Vagina (tissue), 2 donors: Measurements from ENCODE around the gene CCR9. TPM values are rescaled to one million over a fixed set of nuclear protein-coding genes. Genes with fewer than 3 reads are reported as not detected.

ENCODE experiments used
- DNase-seq, 2 donors: peaks; one replicate each; pipeline ENCODE4 v3.0.0-alpha.2; 2017; ENCODE audit errors: extremely low spot score in 2 of 2
- H3K27ac ChIP-seq: fragments of 200-600 bp; sonication (generic); one replicate; pipeline ENCODE4 v1.5.1; 2019
- H3K27me3 ChIP-seq: fragments of 200-600 bp; sonication (generic); one replicate; pipeline ENCODE4 v1.5.1; 2019
- H3K36me3 ChIP-seq, 2 donors: fragments of 200-600 bp; sonication (generic); one replicate each; pipeline ENCODE4 v1.5.1; 2017 to 2019
- H3K4me1 ChIP-seq: fragments of 200-600 bp; sonication (generic); one replicate; pipeline ENCODE4 v1.5.1; 2019
- H3K4me3 ChIP-seq, 2 donors: fragments of 200-600 bp; sonication (generic); 1 replicate in 1 of 2; 2 replicates in 1 of 2; pipeline ENCODE4 v1.5.1; 2016 to 2019
- H3K9me3 ChIP-seq: fragments of 200-600 bp; sonication (generic); one replicate; pipeline ENCODE4 v1.5.1; 2019
- POLR2A ChIP-seq, 2 donors: fragments of 450-650 bp; IDR thresholded peaks; one replicate each; pipeline ENCODE4 v1.6.1; 2017; ENCODE audit warnings: antibody characterized with exemption in 2 of 2, mild to moderate bottlenecking in 2 of 2, moderate library complexity in 2 of 2
- POLR2AphosphoS5 ChIP-seq, 2 donors: sonication (generic); formaldehyde crosslinking; IDR thresholded peaks; one replicate each; pipeline ENCODE4 v1.9.0; 2017; ENCODE audit warnings: antibody characterized with exemption in 2 of 2, mild to moderate bottlenecking in 2 of 2, low read depth in 1 of 2; ENCODE audit not compliant: insufficient read depth in 1 of 2
- intact Hi-C: fragments of 100-400 bp; cut with DNase I; formaldehyde crosslinking; loops from one replicate; pipeline ENCODE4 v1.15.1; 2023
- total RNA-seq: library from RNA; depleted of rRNA; stranded (reverse); fragments of >200 nt; gene quantifications from one replicate; pipeline ENCODE4 v1.2.3, GENCODE V29; 2016
- TF ChIP-seq, protein P1 (sequence below), 3 experiments: fragments of 450-650 bp in 2 of 3; fragments of 200-600 bp in 1 of 3; sonication (generic) in 1 of 3; IDR thresholded peaks; one replicate each; pipeline ENCODE4 v1.5.1; 2017 to 2019; ENCODE audit warnings: antibody characterized with exemption in 3 of 3, mild to moderate bottlenecking in 2 of 3, moderate library complexity in 2 of 3

CCR9 gene
- total RNA-seq, 1 donor from 2014 or later, result not detected

DNA sequence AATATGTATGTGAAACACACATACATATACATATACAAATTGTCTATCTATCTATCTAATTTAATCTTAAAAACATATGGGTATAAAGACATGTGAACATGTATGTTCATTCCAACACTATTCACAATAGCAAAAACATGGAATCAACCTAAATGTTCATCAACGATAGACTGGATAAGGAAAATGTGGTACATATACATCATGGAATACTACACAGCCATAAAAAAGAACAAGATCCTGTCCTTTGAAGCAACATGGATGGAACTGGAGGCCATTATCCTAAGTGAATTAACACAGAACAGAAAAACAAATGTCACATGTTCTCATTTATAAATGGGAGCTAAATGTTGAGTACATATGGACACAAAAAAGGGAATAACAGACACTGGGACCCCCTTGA is 5.8 kb downstream of the CCR9 start:
- no peaks in the 10 kb centered on the region for H3K36me3 ChIP-seq
- no peaks in the 10 kb centered on the region for H3K9me3 ChIP-seq
- no peaks in the 10 kb centered on the region for H3K27me3 ChIP-seq
- intact Hi-C loops, result no loop called here
- TF ChIP-seq POLR2AphosphoS5 (IDR thresholded peaks at IDR 0.05; ENCODE audit: insufficient read depth in 1 of 2, low read depth in 1 of 2) (no peak), POLR2A (IDR thresholded peaks at IDR 0.05) (no peak)
- TF ChIP-seq, protein P1, sequence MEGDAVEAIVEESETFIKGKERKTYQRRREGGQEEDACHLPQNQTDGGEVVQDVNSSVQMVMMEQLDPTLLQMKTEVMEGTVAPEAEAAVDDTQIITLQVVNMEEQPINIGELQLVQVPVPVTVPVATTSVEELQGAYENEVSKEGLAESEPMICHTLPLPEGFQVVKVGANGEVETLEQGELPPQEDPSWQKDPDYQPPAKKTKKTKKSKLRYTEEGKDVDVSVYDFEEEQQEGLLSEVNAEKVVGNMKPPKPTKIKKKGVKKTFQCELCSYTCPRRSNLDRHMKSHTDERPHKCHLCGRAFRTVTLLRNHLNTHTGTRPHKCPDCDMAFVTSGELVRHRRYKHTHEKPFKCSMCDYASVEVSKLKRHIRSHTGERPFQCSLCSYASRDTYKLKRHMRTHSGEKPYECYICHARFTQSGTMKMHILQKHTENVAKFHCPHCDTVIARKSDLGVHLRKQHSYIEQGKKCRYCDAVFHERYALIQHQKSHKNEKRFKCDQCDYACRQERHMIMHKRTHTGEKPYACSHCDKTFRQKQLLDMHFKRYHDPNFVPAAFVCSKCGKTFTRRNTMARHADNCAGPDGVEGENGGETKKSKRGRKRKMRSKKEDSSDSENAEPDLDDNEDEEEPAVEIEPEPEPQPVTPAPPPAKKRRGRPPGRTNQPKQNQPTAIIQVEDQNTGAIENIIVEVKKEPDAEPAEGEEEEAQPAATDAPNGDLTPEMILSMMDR (IDR thresholded peaks at IDR 0.05), result no peak
- H3K27ac ChIP-seq, result no peak overlapping the region
- H3K4me1 ChIP-seq, result peaks cover 11% of the 10 kb centered on the region
- H3K4me3 ChIP-seq, result no peak overlapping the region
- no peak for DNase-seq

DNA sequence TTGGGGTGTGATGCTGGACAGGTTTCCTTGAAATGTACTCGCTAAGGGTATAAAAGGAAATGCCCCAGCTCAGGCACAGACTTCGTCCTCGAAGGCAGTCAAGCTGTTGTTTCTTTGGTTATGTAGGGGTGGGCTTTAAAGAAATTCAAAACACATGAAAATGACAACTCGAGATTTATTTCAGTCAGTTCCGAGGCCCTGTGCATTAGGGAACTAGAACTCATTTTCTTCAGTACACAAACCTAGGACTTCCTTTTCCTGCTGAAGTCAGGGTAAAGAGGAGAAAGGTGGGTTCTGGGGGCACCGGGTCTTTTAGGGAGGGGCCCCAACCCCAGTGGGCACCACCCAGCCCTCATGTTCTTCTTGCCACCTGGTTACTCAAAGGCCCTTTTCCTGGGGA is 7.7 kb downstream of the CCR9 start:
- Histone ChIP-seq H3K9me3 (no peaks in the 10 kb centered on the region), H3K4me1 (peaks cover 17% of the 10 kb centered on the region), H3K27ac (no peak overlapping the region), H3K27me3 (no peaks in the 10 kb centered on the region), H3K4me3 (no peak overlapping the region), H3K36me3 (no peaks in the 10 kb centered on the region)
- no peak for DNase-seq
- intact Hi-C loops, result no loop called here
- TF ChIP-seq, protein P1 (IDR thresholded peaks at IDR 0.05), result no peak
- TF ChIP-seq POLR2AphosphoS5 (IDR thresholded peaks at IDR 0.05; ENCODE audit: insufficient read depth in 1 of 2, low read depth in 1 of 2), result no peak
- no peak for TF ChIP-seq POLR2A (IDR thresholded peaks at IDR 0.05)

DNA sequence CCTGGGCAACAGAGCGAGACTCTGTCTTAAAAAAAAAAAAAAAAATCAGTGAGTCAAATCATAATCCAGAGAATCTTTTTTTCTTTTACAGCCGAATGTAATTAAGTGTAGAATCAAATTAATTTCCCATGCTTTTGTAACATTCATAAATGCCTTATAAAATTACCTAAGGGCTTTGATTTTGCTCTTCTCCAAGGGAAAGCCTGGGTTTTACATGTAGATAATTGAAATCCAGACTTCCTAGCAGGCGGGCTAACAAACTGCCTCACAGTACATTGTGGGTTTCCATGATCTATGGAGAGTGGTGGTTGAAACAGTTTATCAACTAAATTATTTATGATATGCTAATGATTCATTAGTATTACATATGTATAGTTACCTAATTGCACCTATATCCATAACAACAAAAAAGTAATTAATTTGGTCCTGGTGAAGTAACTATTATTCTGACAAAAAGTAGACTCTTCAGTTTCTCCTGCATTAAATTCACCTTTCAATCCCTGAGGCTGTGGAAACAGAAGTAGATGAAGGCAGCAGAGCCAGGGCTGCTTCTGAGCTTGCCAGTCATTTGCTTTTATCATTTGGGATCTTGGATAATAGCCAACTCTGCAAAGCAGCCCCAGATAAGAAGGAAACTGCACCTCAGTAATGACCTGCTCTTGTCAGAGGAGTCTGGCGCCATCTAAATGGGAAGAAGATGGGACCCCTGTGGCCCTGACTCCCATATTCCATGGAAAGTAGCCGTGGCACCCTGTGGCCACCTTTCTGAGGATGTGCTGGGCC is 9.5 kb downstream of the CCR9 start:
- H3K27ac ChIP-seq, result peak overlapping the region; percentile 62

DNA sequence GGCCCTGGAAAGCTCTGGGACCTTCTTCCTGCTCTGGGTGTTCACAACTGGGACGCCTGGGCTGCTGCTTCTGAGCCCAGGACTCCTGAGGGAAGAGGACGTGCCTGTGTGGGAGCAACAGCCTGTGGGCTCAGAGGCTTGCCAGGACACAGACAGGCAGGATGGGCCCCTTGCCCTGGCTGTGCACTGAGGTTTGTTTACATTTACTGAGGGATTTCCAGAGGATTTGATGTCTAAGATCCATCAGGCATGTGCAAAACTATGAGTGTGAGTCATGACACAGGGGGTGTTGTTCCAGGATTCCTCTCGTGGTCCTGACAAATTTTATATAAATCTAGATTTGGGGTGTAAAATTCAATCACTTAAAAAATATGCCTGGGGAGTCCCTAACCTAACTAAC is 10.6 kb downstream of the CCR9 start:
- Histone ChIP-seq H3K27ac (peak overlapping the region; percentile 62), H3K4me1 (peaks cover 17% of the 10 kb centered on the region), H3K27me3 (no peaks in the 10 kb centered on the region), H3K9me3 (no peaks in the 10 kb centered on the region), H3K36me3 (no peaks in the 10 kb centered on the region), H3K4me3 (no peak overlapping the region)
- DNase-seq, result no peak
- intact Hi-C loops, result no loop called here
- no peak for TF ChIP-seq POLR2A (IDR thresholded peaks at IDR 0.05)
- no peak for TF ChIP-seq POLR2AphosphoS5 (IDR thresholded peaks at IDR 0.05; ENCODE audit: insufficient read depth in 1 of 2, low read depth in 1 of 2)
- TF ChIP-seq, protein P1 (IDR thresholded peaks at IDR 0.05), result no peak

More for the DNA sequence above, 9.5 kb downstream of the CCR9 start:
- H3K4me3 ChIP-seq, result no peak overlapping the region
- no peaks in the 10 kb centered on the region for H3K27me3 ChIP-seq
- no peaks in the 10 kb centered on the region for H3K9me3 ChIP-seq
- DNase-seq, result no peak
- TF ChIP-seq, protein P1 (IDR thresholded peaks at IDR 0.05), result no peak
- TF ChIP-seq POLR2A (IDR thresholded peaks at IDR 0.05) (no peak), POLR2AphosphoS5 (IDR thresholded peaks at IDR 0.05; ENCODE audit: insufficient read depth in 1 of 2, low read depth in 1 of 2) (no peak)
- H3K4me1 ChIP-seq, result peaks cover 17% of the 10 kb centered on the region
- intact Hi-C loops, result no loop called here
- H3K36me3 ChIP-seq, result no peaks in the 10 kb centered on the region

DNA sequence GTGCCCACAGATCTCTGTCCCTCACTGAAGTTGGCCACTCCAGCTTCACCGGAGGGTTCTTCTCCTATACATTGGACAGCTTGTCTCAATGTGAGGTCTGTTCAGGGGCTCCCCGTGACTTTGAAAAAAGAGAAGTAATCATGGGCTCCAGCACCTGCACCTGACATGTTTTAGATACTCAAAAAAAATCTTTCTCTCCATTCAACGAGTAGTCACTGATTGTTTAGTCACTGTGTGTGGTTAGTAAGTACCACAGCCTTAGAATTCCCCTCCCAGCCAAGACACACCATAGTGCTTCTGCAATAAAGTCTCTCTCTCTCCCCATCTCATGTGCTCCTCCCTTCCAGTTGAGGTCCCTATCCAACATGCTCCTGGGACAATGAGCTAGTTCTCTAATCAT is 18.6 kb downstream of the CCR9 start:
- H3K4me3 ChIP-seq, result no peak overlapping the region
- H3K4me1 ChIP-seq, result peaks cover 8% of the 10 kb centered on the region
- no peaks in the 10 kb centered on the region for H3K9me3 ChIP-seq
- intact Hi-C loops, result no loop called here
- no peaks in the 10 kb centered on the region for H3K27me3 ChIP-seq
- TF ChIP-seq POLR2AphosphoS5 (IDR thresholded peaks at IDR 0.05; ENCODE audit: insufficient read depth in 1 of 2, low read depth in 1 of 2), result no peak
- TF ChIP-seq, protein P1 (IDR thresholded peaks at IDR 0.05), result no peak
- TF ChIP-seq POLR2A (IDR thresholded peaks at IDR 0.05), result no peak
- H3K36me3 ChIP-seq, result no peaks in the 10 kb centered on the region
- H3K27ac ChIP-seq, result no peak overlapping the region
- DNase-seq, result no peak
